ENCODE data around the gene CCDC30.

Gene CCDC30

GRCh38 chr1:42524330-42524729 lies 61.2 kb downstream of the CCDC30 start:
- H3K4me2 ChIP-seq (ENCODE audit: low read length), result no peak overlapping the region
- H3K4me3 ChIP-seq (ENCODE audit: low read depth, low read length, poor library complexity, severe bottlenecking), result no peak overlapping the region
- H3K27me3 ChIP-seq (ENCODE audit: insufficient read depth, low read length), result no peaks in the 10 kb centered on the region
- H3K4me1 ChIP-seq (ENCODE audit: insufficient read depth, low read length, severe bottlenecking), result no peaks in the 10 kb centered on the region
- no peaks in the 10 kb centered on the region for H3K36me3 ChIP-seq (ENCODE audit: insufficient read depth, low read length)
- H3K27ac ChIP-seq (ENCODE audit: low read depth, low read length, poor library complexity, severe bottlenecking), result no peak overlapping the region
- H3K79me2 ChIP-seq (ENCODE audit: insufficient read depth, low read length), result no peaks in the 10 kb centered on the region
- TF ChIP-seq EZH2 (IDR thresholded peaks at IDR 0.05; ENCODE audit: borderline replicate concordance, low read length) (no peak), CTCF (IDR thresholded peaks at IDR 0.05; ENCODE audit: low read length) (no peak)
- no peaks in the 10 kb centered on the region for H3K9me2 ChIP-seq (ENCODE audit: low read depth, low read length)
- no peak overlapping the region for H3K9ac ChIP-seq (ENCODE audit: low read length)
- H3F3A ChIP-seq (ENCODE audit: insufficient read depth, low read length), result no peaks in the 10 kb centered on the region
- H3K9me3 ChIP-seq (ENCODE audit: low read length), result peaks cover 3% of the 10 kb centered on the region; the same call in 1 of the 2 replicates
- no peak overlapping the region for H2AFZ ChIP-seq (ENCODE audit: low read length)
- H4K20me1 ChIP-seq (ENCODE audit: insufficient read depth, low read length), result no peaks in the 10 kb centered on the region

GRCh38 chr1:42529724-42530181 lies 66.7 kb downstream of the CCDC30 start:
- Histone ChIP-seq H2AFZ (ENCODE audit: low read length) (no peak overlapping the region), H3K79me2 (ENCODE audit: insufficient read depth, low read length) (no peaks in the 10 kb centered on the region), H3K27ac (ENCODE audit: low read depth, low read length, poor library complexity, severe bottlenecking) (no peak overlapping the region), H3K9ac (ENCODE audit: low read length) (no peak overlapping the region), H3K27me3 (ENCODE audit: insufficient read depth, low read length) (no peaks in the 10 kb centered on the region), H3K36me3 (ENCODE audit: insufficient read depth, low read length) (no peaks in the 10 kb centered on the region), H3K4me2 (ENCODE audit: low read length) (peak overlapping the region; percentile 44), H3F3A (ENCODE audit: insufficient read depth, low read length) (no peaks in the 10 kb centered on the region), H4K20me1 (ENCODE audit: insufficient read depth, low read length) (no peaks in the 10 kb centered on the region), H3K9me2 (ENCODE audit: low read depth, low read length) (no peaks in the 10 kb centered on the region), H3K4me3 (ENCODE audit: low read depth, low read length, poor library complexity, severe bottlenecking) (peak overlapping the region; percentile 25), H3K9me3 (ENCODE audit: low read length) (no peaks in the 10 kb centered on the region), H3K4me1 (ENCODE audit: insufficient read depth, low read length, severe bottlenecking) (no peaks in the 10 kb centered on the region)
- no peak for TF ChIP-seq EZH2 (IDR thresholded peaks at IDR 0.05; ENCODE audit: borderline replicate concordance, low read length)
- TF ChIP-seq CTCF (IDR thresholded peaks at IDR 0.05; ENCODE audit: low read length), result no peak

- no peaks in the 10 kb centered on the region for H3K4me1 ChIP-seq (ENCODE audit: insufficient read depth, low read length, severe bottlenecking)
- no peak overlapping the region for H3K27ac ChIP-seq (ENCODE audit: low read depth, low read length, poor library complexity, severe bottlenecking)
- H3F3A ChIP-seq (ENCODE audit: insufficient read depth, low read length), result no peaks in the 10 kb centered on the region
- no peak overlapping the region for H3K9ac ChIP-seq (ENCODE audit: low read length)
- no peak overlapping the region for H3K4me3 ChIP-seq (ENCODE audit: low read depth, low read length, poor library complexity, severe bottlenecking)
- H3K27me3 ChIP-seq (ENCODE audit: insufficient read depth, low read length), result no peaks in the 10 kb centered on the region
- no peaks in the 10 kb centered on the region for H3K79me2 ChIP-seq (ENCODE audit: insufficient read depth, low read length)
- no peaks in the 10 kb centered on the region for H3K36me3 ChIP-seq (ENCODE audit: insufficient read depth, low read length)
- no peaks in the 10 kb centered on the region for H3K9me2 ChIP-seq (ENCODE audit: low read depth, low read length)
- no peaks in the 10 kb centered on the region for H3K9me3 ChIP-seq (ENCODE audit: low read length)
- no peak overlapping the region for H2AFZ ChIP-seq (ENCODE audit: low read length)
- TF ChIP-seq CTCF (IDR thresholded peaks at IDR 0.05; ENCODE audit: low read length) (no peak), EZH2 (IDR thresholded peaks at IDR 0.05; ENCODE audit: borderline replicate concordance, low read length) (no peak)
- no peaks in the 10 kb centered on the region for H4K20me1 ChIP-seq (ENCODE audit: insufficient read depth, low read length)
- no peak overlapping the region for H3K4me2 ChIP-seq (ENCODE audit: low read length)
Observed at GRCh38 chr1:42531043-42531442, 68.0 kb downstream of the CCDC30 start.

Data from OCI-LY1 (cell line).